ENCODE measurements around the gene CBLB. TPM values are rescaled to one million over a fixed set of nuclear protein-coding genes. Genes with fewer than 3 reads are reported as not detected.

CBLB gene
- total and polyA plus RNA-seq, 2 of the 4 experiments (the other 2 are of a cell fraction) = 10.1 to 20.1 TPM

- H2AK5ac ChIP-seq (ENCODE audit: low read depth, low read length) = no peak overlapping the region
- BruUV-seq (replicated peaks) = no TSS peak
- CTCF ChIA-PET = no interaction called here
- H3K9me1 ChIP-seq (ENCODE audit: insufficient read depth, low read length) = peaks cover 8% of the 10 kb centered on the region
- dilution Hi-C loops (cut with HindIII; ENCODE audit: low sequenced_read_pairs, unreplicated experiment) = no loop called here
- no peak overlapping the region for H3K9ac ChIP-seq (ENCODE audit: low read depth, low read length)
- H2AFZ ChIP-seq (replicated peaks; ENCODE audit: low read length, poor library complexity) = no peak overlapping the region
- WGBS, 2 experiments (ENCODE audit: extremely low coverage in 2 of 2, insufficient read length in 1 of 2) = 100% methylated on average over 1 of the region's 2 CpGs; no CpG with 5 or more reads in 1 of the 2 experiments
- H3K56ac ChIP-seq (ENCODE audit: extremely low read depth, insufficient read depth, low read length) = no peak overlapping the region
- H3K27ac ChIP-seq (ENCODE audit: insufficient read depth, low read length) = no peak overlapping the region
- H3K36me3 ChIP-seq (ENCODE audit: control insufficient read depth, insufficient read depth, low read length) = no peaks in the 10 kb centered on the region
- peaks cover 8% of the 10 kb centered on the region; the same call in 1 of the 2 replicates for H4K20me1 ChIP-seq (ENCODE audit: insufficient read depth, low read length)
- DNase-seq (no peak), ATAC-seq (ENCODE audit: low read depth) (no peak)
- no peak overlapping the region for H3K4ac ChIP-seq (ENCODE audit: low read depth, low read length)
- H2AK9ac ChIP-seq (replicated peaks; ENCODE audit: low read depth, low read length, poor library complexity) = no peak overlapping the region
- intact Hi-C loops (cut with micrococcal nuclease) = no loop called here
- H3K4me1 ChIP-seq (ENCODE audit: control insufficient read depth, insufficient read depth, low read length) = peaks cover 5% of the 10 kb centered on the region
- H4K91ac ChIP-seq (ENCODE audit: insufficient read depth, low read depth, low read length) = no peak overlapping the region
- H3K14ac ChIP-seq (replicated peaks; ENCODE audit: low read depth, low read length) = no peak overlapping the region
- H3K9me3 ChIP-seq (ENCODE audit: control insufficient read depth, insufficient read depth, low read length) = no peaks in the 10 kb centered on the region
- H3K79me1 ChIP-seq (ENCODE audit: low read depth in 1 of 2, low read length in 2 of 2) = peaks cover 21 to 24% of the 10 kb centered on the region in 2 experiments
- H2BK20ac ChIP-seq (ENCODE audit: low read depth, low read length) = no peak overlapping the region
- no peak overlapping the region for H3K4me3 ChIP-seq (ENCODE audit: insufficient read depth, low read depth, low read length)
- H3K23ac ChIP-seq (ENCODE audit: low read depth, low read length) = no peak overlapping the region
- H2BK120ac ChIP-seq (ENCODE audit: low read depth, low read length) = no peak overlapping the region
- no peak overlapping the region for H3K18ac ChIP-seq (ENCODE audit: low read depth, low read length)
- no peak overlapping the region for H3K4me2 ChIP-seq (ENCODE audit: low read depth, low read length)
- no peak for TF ChIP-seq RCOR1 (IDR thresholded peaks at IDR 0.05; ENCODE audit: insufficient replicate concordance, low read length)
- TF ChIP-seq CEBPB (IDR thresholded peaks at IDR 0.05; ENCODE audit: low read depth, low read length) = no peak
- TF ChIP-seq FOS (IDR thresholded peaks at IDR 0.05; ENCODE audit: low read depth, low read length) = no peak
- no peak for TF ChIP-seq NFE2L2 (IDR thresholded peaks at IDR 0.05; ENCODE audit: low read depth, low read length)
- TF ChIP-seq RAD21 (IDR thresholded peaks at IDR 0.05; ENCODE audit: low read length) = no peak
- no peak for TF ChIP-seq CTCF (conservative IDR thresholded peaks at IDR 0.05; ENCODE audit: low read depth, low read length)
- no peak for TF ChIP-seq USF2 (IDR thresholded peaks at IDR 0.05; ENCODE audit: low read depth, low read length)
- no peak for TF ChIP-seq MXI1 (IDR thresholded peaks at IDR 0.05; ENCODE audit: borderline replicate concordance, low read depth, low read length)
- TF ChIP-seq CHD1 (IDR thresholded peaks at IDR 0.05; ENCODE audit: low read depth, low read length) = no peak
- no peak for TF ChIP-seq MAFK (IDR thresholded peaks at IDR 0.05; ENCODE audit: low read depth, low read length)
- TF ChIP-seq POLR2A (IDR thresholded peaks at IDR 0.05; ENCODE audit: low read depth, low read length) = no peak
- TF ChIP-seq SMC3 (IDR thresholded peaks at IDR 0.05; ENCODE audit: low read depth, low read length) = no peak
- TF ChIP-seq RFX5 (IDR thresholded peaks at IDR 0.05; ENCODE audit: low read depth, low read length) = no peak
- TF ChIP-seq ELK1 (IDR thresholded peaks at IDR 0.05; ENCODE audit: borderline replicate concordance, low read depth, low read length) = no peak
- TF ChIP-seq MAZ (IDR thresholded peaks at IDR 0.05; ENCODE audit: borderline replicate concordance, low read depth, low read length) = no peak
- TF ChIP-seq BHLHE40 (IDR thresholded peaks at IDR 0.05; ENCODE audit: low read depth, low read length) = no peak
- H2BK5ac ChIP-seq (ENCODE audit: low read depth, low read length, poor library complexity, severe bottlenecking) = no peak overlapping the region
- H2BK15ac ChIP-seq (ENCODE audit: low read depth, low read length) = no peak overlapping the region
- POLR2A ChIA-PET (ENCODE audit: unreplicated experiment) = no interaction called here
- H4K5ac ChIP-seq (ENCODE audit: low read depth, low read length) = no peak overlapping the region
- H4K8ac ChIP-seq (ENCODE audit: low read depth in 2 of 2, low read length in 2 of 2) = no peak overlapping the region
- no peaks in the 10 kb centered on the region for H3K27me3 ChIP-seq (ENCODE audit: control insufficient read depth, insufficient read depth, low read length)
- in situ Hi-C loops (cut with MboI; ENCODE audit: low sequenced_read_pairs) = no loop called here
Measured at GRCh38 chr3:105787453-105787852, 81.4 kb downstream of the CBLB start.
